ENCODE measurements around the gene HACL1. TPM values are rescaled to one million over a fixed set of nuclear protein-coding genes. Genes with fewer than 3 reads are reported as not detected.
A peak's percentile ranks its signal among the peaks of the same experiment; 100 is the strongest.
"Not testable (repeated sequence)": the region's sequence is repeated elsewhere in the genome, so short reads cannot be mapped to it uniquely, and the experiment has no call there.

Gene HACL1
- total RNA-seq, 1 donor from 2014 or later: 24.8 TPM

GRCh38 chr3:15623535-15624440 lies 22.4 kb upstream of the HACL1 start:
- no peaks in the 10 kb centered on the region for H3K27me3 Mint-ChIP-seq (ENCODE audit: insufficient read depth)
- H3K4me3 Mint-ChIP-seq: peak overlapping the region; percentile 24
- H3K27ac Mint-ChIP-seq: peak overlapping the region; percentile 29
- H3K9me3 Mint-ChIP-seq: peaks cover 45% of the 10 kb centered on the region
- DNase-seq (ENCODE audit: low spot score): no peak
- intact Hi-C loops (cut with micrococcal nuclease): no loop called here
- H3K4me1 Mint-ChIP-seq (ENCODE audit: low read depth): peaks cover 24% of the 10 kb centered on the region
- peaks cover 31% of the 10 kb centered on the region for H3K36me3 Mint-ChIP-seq (ENCODE audit: low read depth)

- DNase-seq (ENCODE audit: low spot score); H3K27ac Mint-ChIP-seq; H3K27me3 Mint-ChIP-seq (ENCODE audit: insufficient read depth); H3K4me3 Mint-ChIP-seq; intact Hi-C loops (cut with micrococcal nuclease): not testable (repeated sequence)
- Mint-ChIP-seq H3K36me3 (ENCODE audit: low read depth) (peaks cover 32% of the 10 kb centered on the region), H3K9me3 (peaks cover 50% of the 10 kb centered on the region), H3K4me1 (ENCODE audit: low read depth) (peaks cover 17% of the 10 kb centered on the region)
These were observed 18.5 kb upstream of the HACL1 start for GRCh38 chr3:15619659-15620464.

- intact Hi-C loops (cut with micrococcal nuclease): no loop called here
- H3K27ac Mint-ChIP-seq: no peak overlapping the region
- no peak overlapping the region for H3K4me3 Mint-ChIP-seq
These were observed 14.7 kb upstream of the HACL1 start for GRCh38 chr3:15616053-15616452.

GRCh38 chr3:15614958-15615357 lies 13.6 kb upstream of the HACL1 start:
- intact Hi-C loops (cut with micrococcal nuclease): no loop called here
- Mint-ChIP-seq H3K27me3 (ENCODE audit: insufficient read depth) (peaks cover 10% of the 10 kb centered on the region), H3K4me3 (no peak overlapping the region), H3K9me3 (peaks cover 17% of the 10 kb centered on the region), H3K4me1 (ENCODE audit: low read depth) (no peaks in the 10 kb centered on the region), H3K36me3 (ENCODE audit: low read depth) (peaks cover 12% of the 10 kb centered on the region), H3K27ac (no peak overlapping the region)
- no peak for DNase-seq (ENCODE audit: low spot score)

More at GRCh38 chr3:15616053-15616452, 14.7 kb upstream of the HACL1 start:
- H3K27me3 Mint-ChIP-seq (ENCODE audit: insufficient read depth): peaks cover 10% of the 10 kb centered on the region
- DNase-seq (ENCODE audit: low spot score): no peak
- H3K4me1 Mint-ChIP-seq (ENCODE audit: low read depth): no peaks in the 10 kb centered on the region
- H3K9me3 Mint-ChIP-seq: peaks cover 26% of the 10 kb centered on the region
- H3K36me3 Mint-ChIP-seq (ENCODE audit: low read depth): peaks cover 15% of the 10 kb centered on the region

GRCh38 chr3:15612001-15612400 lies 10.6 kb upstream of the HACL1 start:
- DNase-seq (ENCODE audit: low spot score): no peak
- H3K4me3 Mint-ChIP-seq: no peak overlapping the region
- intact Hi-C loops (cut with micrococcal nuclease): no loop called here
- peaks cover under 1% of the 10 kb centered on the region for H3K9me3 Mint-ChIP-seq
- peaks cover 10% of the 10 kb centered on the region for H3K27me3 Mint-ChIP-seq (ENCODE audit: insufficient read depth)
- no peak overlapping the region for H3K27ac Mint-ChIP-seq
- peaks cover 2% of the 10 kb centered on the region for H3K36me3 Mint-ChIP-seq (ENCODE audit: low read depth)
- H3K4me1 Mint-ChIP-seq (ENCODE audit: low read depth): no peaks in the 10 kb centered on the region

DNA sequence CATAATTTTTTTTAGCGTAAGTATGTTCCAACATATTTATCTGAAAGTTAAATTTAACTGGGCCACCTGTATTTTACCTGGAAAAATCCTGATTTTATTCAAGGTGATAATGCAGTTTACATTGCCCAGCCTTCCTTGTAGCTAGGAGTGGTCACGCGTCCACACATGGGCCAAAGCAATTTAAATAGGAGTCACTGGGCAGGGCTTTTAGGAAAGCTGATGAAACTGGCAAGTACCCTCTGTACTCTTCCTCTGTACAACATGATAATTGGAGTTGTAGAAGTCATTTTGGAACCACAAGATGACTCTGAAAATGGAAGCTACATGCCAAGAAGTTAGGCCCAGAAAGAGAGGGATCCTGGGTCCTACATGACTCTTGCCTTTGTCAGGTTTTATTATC lies 9.6 kb upstream of the HACL1 start:
- peaks cover 2% of the 10 kb centered on the region for H3K36me3 Mint-ChIP-seq (ENCODE audit: low read depth)
- intact Hi-C loops (cut with micrococcal nuclease): no loop called here
- no peaks in the 10 kb centered on the region for H3K4me1 Mint-ChIP-seq (ENCODE audit: low read depth)
- peaks cover 10% of the 10 kb centered on the region for H3K27me3 Mint-ChIP-seq (ENCODE audit: insufficient read depth)
- no peak for DNase-seq (ENCODE audit: low spot score)
- H3K27ac Mint-ChIP-seq: no peak overlapping the region
- no peak overlapping the region for H3K4me3 Mint-ChIP-seq
- no peaks in the 10 kb centered on the region for H3K9me3 Mint-ChIP-seq

DNA sequence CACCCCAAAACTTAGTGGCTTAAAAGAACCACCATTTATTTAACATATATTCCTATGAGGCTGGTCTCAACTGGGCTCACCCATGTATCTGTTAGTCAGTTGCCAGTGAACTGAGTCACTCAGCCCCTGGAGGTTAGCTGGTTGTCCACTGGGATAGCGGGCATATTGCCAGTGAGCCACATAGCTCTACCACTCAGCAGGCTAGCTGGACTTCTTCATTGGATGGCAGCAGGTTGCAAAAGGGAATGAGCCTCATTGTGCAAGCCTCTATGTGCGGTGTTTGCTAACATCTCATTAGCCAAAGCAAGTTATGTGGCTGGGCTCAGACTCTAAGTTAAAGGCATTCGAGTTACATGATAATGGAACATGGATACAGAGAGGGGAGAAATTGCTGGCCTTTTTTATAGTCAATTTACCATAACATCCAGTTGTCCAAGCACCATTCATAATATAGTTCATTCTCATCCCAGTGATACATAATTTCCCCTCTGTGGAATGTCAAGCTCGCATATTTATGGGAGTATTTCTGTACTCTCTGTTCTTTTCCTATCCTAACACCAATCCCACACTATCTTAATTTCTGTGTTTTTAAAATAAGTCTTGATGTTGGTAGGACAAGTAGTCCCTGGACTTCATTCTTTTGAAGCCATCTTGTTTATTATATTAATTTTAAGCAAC lies 8.9 kb upstream of the HACL1 start:
- no peaks in the 10 kb centered on the region for H3K4me1 Mint-ChIP-seq (ENCODE audit: low read depth)
- H3K27ac Mint-ChIP-seq: no peak overlapping the region
- no peaks in the 10 kb centered on the region for H3K36me3 Mint-ChIP-seq (ENCODE audit: low read depth)
- DNase-seq (ENCODE audit: low spot score): no peak
- intact Hi-C loops (cut with micrococcal nuclease): no loop called here
- H3K9me3 Mint-ChIP-seq: no peaks in the 10 kb centered on the region
- H3K4me3 Mint-ChIP-seq: no peak overlapping the region
- peaks cover 10% of the 10 kb centered on the region for H3K27me3 Mint-ChIP-seq (ENCODE audit: insufficient read depth)

DNA sequence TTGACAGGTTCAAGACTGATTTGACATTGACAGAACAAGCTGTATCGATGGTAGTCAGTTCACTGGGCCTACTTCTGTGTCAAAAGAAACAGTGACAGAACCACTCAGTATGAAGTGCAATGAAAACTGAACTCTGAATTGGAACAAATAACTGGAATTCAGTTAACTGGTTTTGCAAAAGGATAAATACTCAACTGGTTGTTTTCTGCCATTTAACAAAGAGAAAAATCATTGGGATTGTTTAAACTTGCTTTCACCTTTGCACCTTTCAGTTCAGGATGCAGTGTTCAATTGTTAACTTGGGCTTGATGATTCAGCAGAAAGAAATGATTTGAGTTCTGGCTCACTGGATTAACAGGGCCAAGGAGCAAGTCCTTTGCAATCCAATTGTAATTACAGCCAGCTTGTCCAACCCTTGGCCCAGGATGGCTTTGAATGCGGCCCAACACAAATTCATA lies 5.1 kb upstream of the HACL1 start:
- Mint-ChIP-seq H3K9me3 (peaks cover 6% of the 10 kb centered on the region), H3K4me1 (ENCODE audit: low read depth) (peaks cover 22% of the 10 kb centered on the region)
- intact Hi-C loops (cut with micrococcal nuclease): loop anchor here (10.0 kb wide), 2 partner anchors 658 to 908 kb away; partner anchors contain the start of genes DPH3, OXNAD1 and RFTN1

DNA sequence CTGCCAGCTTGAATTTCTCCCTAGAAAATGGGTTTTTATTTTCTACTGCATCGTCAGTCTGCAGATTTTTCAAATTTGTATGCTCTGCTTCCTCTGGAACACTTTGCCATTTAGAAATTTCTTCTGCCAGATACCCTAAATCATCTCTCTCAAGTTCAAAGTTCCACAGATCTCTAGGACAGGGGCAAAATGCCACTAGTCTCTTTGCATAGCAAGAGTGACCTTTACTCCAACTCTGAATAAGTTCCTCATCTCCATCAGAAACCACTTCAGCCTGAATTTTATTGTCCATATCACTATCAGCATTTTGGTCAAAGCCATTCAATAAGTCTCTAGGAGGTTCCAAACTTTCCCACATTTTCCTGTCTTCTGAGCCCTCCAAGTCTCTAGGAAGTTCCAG lies 3.2 kb upstream of the HACL1 start:
- not testable (repeated sequence) for H3K27me3 Mint-ChIP-seq (ENCODE audit: insufficient read depth); H3K9me3 Mint-ChIP-seq; DNase-seq (ENCODE audit: low spot score); H3K36me3 Mint-ChIP-seq (ENCODE audit: low read depth); H3K27ac Mint-ChIP-seq
- Mint-ChIP-seq H3K4me3 (peak overlapping the region; percentile 17), H3K4me1 (ENCODE audit: low read depth) (peaks cover 40% of the 10 kb centered on the region)
- intact Hi-C loops (cut with micrococcal nuclease): loop anchor here (5.0 to 10.0 kb wide), 3 partner anchors 660 to 1427 kb away; partner anchors contain the start of genes DPH3, LSM3, OXNAD1 and RFTN1

More for the DNA sequence above, 5.1 kb upstream of the HACL1 start:
- no peak for DNase-seq (ENCODE audit: low spot score)
- Mint-ChIP-seq H3K36me3 (ENCODE audit: low read depth) (peaks cover 6% of the 10 kb centered on the region), H3K27ac (no peak overlapping the region), H3K4me3 (no peak overlapping the region), H3K27me3 (ENCODE audit: insufficient read depth) (no peaks in the 10 kb centered on the region)

GRCh38 chr3:15602816-15603215 lies 1.4 kb upstream of the HACL1 start:
- H3K27me3 Mint-ChIP-seq (ENCODE audit: insufficient read depth); DNase-seq (ENCODE audit: low spot score); H3K9me3 Mint-ChIP-seq: not testable (repeated sequence)
- intact Hi-C loops (cut with micrococcal nuclease): loop anchor here (5.0 to 10.0 kb wide), 3 partner anchors 662 to 1426 kb away; partner anchors contain the start of genes DPH3, LSM3, OXNAD1 and RFTN1
- Mint-ChIP-seq H3K36me3 (ENCODE audit: low read depth) (peaks cover 17% of the 10 kb centered on the region), H3K4me3 (peak overlapping the region; percentile 99), H3K4me1 (ENCODE audit: low read depth) (peaks cover 51% of the 10 kb centered on the region), H3K27ac (peak overlapping the region; percentile 99)

DNA sequence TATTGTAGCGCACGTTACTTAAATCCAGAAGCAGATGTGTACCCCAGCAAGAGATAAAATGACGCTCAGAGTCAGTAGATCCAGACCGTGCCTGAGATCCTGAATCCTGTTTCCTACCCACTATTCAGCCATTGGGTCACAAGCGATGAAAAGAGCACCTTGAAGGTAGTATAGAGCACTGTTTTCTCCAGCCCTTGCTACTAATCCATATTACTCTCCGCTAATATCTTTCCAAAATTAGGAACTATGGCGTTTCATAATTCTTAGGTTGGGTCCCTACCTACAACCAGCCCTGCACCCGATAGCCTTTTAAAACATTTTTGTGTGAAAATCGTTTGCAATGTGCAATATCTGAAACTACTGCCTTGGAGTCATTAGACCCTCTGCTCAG lies 772 bp upstream of the HACL1 start:
- Mint-ChIP-seq H3K27ac (peak overlapping the region; percentile 99), H3K9me3 (peaks cover 6% of the 10 kb centered on the region), H3K4me3 (peak overlapping the region; percentile 99), H3K27me3 (ENCODE audit: insufficient read depth) (no peaks in the 10 kb centered on the region), H3K36me3 (ENCODE audit: low read depth) (peaks cover 21% of the 10 kb centered on the region), H3K4me1 (ENCODE audit: low read depth) (peaks cover 51% of the 10 kb centered on the region)
- intact Hi-C loops (cut with micrococcal nuclease): loop anchor here (5.0 to 10.0 kb wide), 3 partner anchors 663 to 1425 kb away; partner anchors contain the start of genes DPH3, LSM3, OXNAD1 and RFTN1
- no peak for DNase-seq (ENCODE audit: low spot score)

GRCh38 chr3:15601046-15601398 lies 347 bp downstream of the HACL1 start:
- no peak for DNase-seq (ENCODE audit: low spot score)
- peaks cover 27% of the 10 kb centered on the region for H3K36me3 Mint-ChIP-seq (ENCODE audit: low read depth)
- H3K27me3 Mint-ChIP-seq (ENCODE audit: insufficient read depth): no peaks in the 10 kb centered on the region
- intact Hi-C loops (cut with micrococcal nuclease): loop anchor here (1.0 to 10.0 kb wide), 20 partner anchors 29 to 1424 kb away; partner anchors contain the start of genes ANKRD28, CAPN7, CCDC174 and DPH3
- peaks cover 51% of the 10 kb centered on the region for H3K4me1 Mint-ChIP-seq (ENCODE audit: low read depth)
- peaks cover 6% of the 10 kb centered on the region for H3K9me3 Mint-ChIP-seq
- peak overlapping the region; percentile 99 for H3K4me3 Mint-ChIP-seq
- peak overlapping the region; percentile 99 for H3K27ac Mint-ChIP-seq
